ENCODE measurements around the gene TAF13. TPM values are rescaled to one million over a fixed set of nuclear protein-coding genes. Genes with fewer than 3 reads are reported as not detected.

Gene TAF13
- total RNA-seq = 68.7 and 86.2 TPM in 2 replicates

GRCh38 chr1:109075531-109076490, at the start of gene TAF13:
Gene TAF13 (minus strand): TSS chr1:109076003. CDS start chr1:109075947, 56 bp downstream.

DNA sequence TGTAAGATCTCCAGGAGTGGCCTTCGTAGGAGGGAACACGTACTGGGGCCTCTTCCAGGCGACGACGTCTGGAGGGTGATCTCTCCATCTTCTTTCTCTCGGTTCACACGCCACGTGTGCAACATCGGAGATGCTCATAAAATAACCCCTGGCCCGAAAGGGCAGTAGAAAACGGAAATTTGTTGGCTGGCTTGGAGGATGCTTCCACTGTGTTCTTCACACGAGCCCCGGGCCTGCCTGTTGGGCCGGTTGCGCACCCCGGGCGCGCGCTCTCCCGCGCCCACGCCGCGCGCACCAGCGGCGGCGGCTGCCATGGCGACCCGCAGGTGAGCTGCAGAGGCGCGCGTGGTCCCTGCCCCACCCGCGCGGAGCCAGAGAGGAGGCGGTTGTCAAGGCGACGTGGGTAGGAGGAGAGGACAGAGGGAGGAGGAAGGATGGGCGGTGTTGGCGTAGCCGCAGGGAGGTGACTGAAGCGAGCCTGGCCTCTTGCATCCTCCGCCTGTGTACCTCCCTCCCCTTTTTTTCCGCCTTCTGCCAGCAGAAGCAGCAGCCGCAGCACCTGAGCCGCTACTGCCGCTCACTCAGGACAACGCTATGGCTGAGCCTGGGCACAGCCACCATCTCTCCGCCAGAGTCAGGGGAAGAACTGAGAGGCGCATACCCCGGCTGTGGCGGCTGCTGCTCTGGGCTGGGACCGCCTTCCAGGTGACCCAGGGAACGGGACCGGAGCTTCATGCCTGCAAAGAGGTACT, 38.0 kb upstream of the TAF13 start, which contains the start of gene ELAPOR1:
Gene ELAPOR1, plus strand, starts transcription at position 526 of the 752 bp plus-strand sequence. Its CDS starts 69 bp downstream, at position 595.

DNA sequence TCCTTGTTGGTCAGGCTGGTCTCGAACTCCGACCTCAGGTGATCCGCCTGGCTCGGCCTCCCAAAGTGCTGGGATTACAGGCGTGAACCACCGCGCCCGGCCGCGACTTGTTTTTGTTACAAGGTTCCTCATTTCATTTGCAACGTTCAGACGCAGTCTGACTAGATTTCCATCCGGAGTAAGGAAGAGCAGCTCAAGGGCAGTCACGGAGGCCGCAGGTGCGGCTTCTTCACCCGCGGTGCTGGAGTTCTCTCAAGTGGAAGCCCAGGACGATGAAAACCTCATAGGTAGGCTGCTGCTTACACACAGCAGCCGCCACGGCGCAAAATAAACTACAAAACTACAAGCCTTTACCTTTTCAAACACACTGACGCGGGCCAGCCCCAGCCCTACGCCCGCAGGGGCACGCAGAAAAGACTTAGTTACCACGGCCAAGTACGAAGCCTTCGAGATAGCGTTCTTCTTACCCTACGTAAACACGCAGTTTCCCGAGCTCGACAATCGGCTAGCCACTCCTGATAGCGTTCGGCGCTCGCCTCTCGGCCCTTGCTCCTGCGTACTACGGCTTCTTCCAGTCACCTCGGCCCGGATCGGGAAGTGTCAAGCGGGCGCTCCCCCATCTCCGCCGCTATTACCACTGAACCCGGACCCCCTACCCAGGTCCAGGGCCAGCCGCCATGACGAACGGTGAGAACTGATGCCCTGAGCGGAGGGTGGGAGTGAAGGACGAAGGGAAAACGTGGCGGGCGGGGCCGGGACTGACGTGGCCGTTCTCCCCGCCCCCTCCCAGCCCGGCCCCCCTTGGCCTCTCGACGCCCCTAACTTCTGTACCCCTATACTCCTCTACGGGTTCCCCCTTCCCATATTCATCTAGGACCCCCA, 14.6 kb upstream of the TAF13 start, which contains the start of gene TMEM167B:
Gene TMEM167B, plus strand, starts transcription at position 569 of the 882 bp plus-strand sequence. Its CDS starts 109 bp downstream, at position 678.

DNA sequence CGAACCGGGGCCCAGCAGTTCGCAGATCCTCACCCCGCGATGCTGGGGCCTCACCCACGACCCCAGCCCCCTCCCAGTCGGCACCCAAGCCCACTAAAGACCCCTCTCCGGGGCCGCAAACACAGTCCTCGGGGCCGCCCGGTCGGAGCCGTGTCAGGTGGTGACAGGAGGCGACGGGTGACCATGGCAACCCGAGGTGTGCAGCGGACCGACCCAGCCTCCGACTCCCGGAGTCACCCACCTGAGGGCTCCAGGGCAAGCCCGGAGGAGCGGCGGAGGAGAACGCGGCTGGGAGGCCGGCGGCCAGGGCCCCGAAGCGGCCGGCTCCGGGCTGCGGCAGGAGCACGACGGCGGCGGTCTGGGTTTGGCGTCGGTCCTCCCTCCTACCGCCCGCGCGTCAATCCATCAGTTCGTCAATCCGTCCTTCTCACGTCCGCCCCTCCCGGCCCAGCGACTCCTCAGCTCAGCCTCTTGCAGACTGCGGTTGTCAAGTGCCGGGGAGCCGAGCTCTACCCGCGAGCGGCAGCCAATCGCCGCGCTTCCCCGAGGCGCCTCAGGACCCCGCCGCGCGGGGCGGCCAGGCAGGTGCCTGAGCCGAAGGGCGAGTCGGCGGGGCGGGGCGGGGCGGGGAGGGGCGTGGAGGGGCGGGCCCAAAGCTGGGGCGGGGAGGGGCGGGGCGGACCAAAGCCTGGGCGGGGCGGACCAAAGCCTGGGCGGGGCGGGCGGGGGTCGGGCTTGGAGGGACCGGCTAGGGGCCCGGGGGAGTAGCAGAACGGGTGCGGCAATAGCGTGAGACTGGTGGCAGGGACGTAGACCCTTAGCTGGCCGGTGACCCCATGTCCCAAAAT, 34.0 kb downstream of the TAF13 start, which contains the start of gene WDR47:
Gene WDR47, minus strand, starts transcription at position 482 of the 848 bp plus-strand sequence. CDS start 18,590 bp downstream, outside the sequence.

Small RNA genes within 50 kb of the gene (small RNA-seq; reads per million reads assigned to genes)
- gene AL356488.2 = not detected
- gene BX679664.1 = not detected

Other genes with a start within 250 kb of the TAF13 start
- gene AKNAD1, start 218.9 kb downstream of the TAF13 start, total RNA-seq = 0.49 TPM in 1 of 2 replicates, not detected in the other
- gene GPSM2, start 199.0 kb downstream of the TAF13 start, total RNA-seq = 43.6 and 47.4 TPM in 2 replicates
- gene CLCC1, start 112.5 kb downstream of the TAF13 start, total RNA-seq = 28.7 and 30.3 TPM in 2 replicates
- 23.4 and 23.7 TPM in 2 replicates for gene WDR47, start 33.9 kb downstream of the TAF13 start, total RNA-seq
- 32.2 and 34.1 TPM in 2 replicates for gene TMEM167B, start 14.8 kb upstream of the TAF13 start, total RNA-seq
- 0.32 and 0.85 TPM in 2 replicates for gene ELAPOR1, start 38.1 kb upstream of the TAF13 start, total RNA-seq
- 299 and 317 TPM in 2 replicates for gene SARS1, start 137.9 kb upstream of the TAF13 start, total RNA-seq
- gene CELSR2, start 173.5 kb upstream of the TAF13 start, total RNA-seq = 0.97 and 1.8 TPM in 2 replicates
- gene PSRC1, start 207.1 kb upstream of the TAF13 start, total RNA-seq = 3.0 and 5.0 TPM in 2 replicates
- gene MYBPHL, start 231.0 kb upstream of the TAF13 start, total RNA-seq = not detected in 2 replicates

Data from hair follicle dermal papilla cell (primary cell).